GM18951 (cell line): ENCODE results near the gene WDR4.

Experiments used
- POLR2A ChIP-seq: IDR thresholded peaks from 4 replicates; pipeline ENCODE4 v1.6.1; 2011; ENCODE audit warnings: mild to moderate bottlenecking; ENCODE audit not compliant: insufficient read length, insufficient read depth; ENCODE audit errors: extremely low read depth
- in situ Hi-C: fragments of 300-500 bp; cut with MboI; formaldehyde crosslinking; loops from one replicate; pipeline ENCODE4 v1.12.0; 2022; ENCODE audit warnings: low sequenced_read_pairs, mixed read lengths, inconsistent platforms; ENCODE audit not compliant: unreplicated experiment

The WDR4 gene

DNA sequence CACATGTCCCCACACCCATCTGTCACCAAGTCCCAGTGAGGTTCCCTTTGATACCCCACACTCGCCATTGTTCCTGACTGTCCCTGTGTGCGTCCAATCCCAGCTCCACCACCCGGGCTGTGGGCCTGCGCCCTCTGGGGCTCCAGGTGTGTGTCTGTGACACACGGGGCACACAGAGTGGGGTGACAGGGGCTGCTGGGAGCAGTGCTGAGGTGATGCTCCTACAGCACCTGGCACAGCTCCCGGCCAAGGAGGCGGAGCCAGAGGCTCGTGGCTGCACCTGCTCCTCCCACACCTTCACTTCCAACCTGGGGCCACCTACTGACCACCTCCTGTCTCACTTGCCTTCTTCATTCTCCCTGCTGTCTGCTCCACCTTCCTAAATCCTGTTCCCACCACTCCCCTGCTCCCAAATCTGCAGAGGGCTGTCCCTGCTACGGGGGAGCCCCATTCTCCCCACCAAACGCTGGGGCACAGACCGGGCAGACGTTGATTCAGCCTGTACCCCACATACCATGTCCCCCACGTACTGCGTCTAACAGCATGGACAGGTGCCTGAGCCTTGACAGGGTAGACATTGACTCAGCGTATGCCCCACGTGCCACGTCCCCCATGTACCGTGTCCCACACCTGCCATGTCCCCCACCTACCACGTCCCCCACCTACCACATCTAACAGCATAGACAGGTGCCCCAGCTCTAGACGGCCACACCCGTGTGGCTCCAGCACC, 16.4 kb downstream of the WDR4 start:
- TF ChIP-seq POLR2A, result no peak

DNA sequence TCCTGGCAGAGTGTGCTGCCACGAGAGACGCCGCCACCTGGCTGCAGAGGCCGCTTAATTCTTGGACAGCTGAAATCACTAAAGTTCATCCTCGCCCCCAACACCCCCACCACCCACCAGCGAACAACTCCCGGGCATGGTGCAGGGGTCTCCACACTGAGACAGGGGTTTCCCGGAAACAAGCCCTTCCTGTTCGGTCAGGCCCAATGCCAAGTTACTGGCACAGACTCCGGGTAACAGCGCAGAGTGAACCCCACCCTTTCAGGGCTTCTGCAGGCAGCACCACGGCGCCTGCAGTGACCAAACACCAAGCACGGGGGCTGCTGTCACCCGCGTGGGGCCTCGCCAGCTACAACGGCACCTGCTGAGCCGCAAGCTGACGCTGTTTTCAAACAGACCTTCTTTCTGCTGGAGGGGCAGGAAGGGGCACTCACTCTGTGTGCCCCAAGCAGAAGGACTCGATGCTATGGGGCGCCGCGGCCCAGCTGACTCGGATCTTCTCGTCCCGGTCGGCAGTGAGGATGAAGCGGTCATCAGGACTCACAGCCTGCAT, 17.4 kb downstream of the WDR4 start:
- in situ Hi-C loops, result no loop called here

More for the DNA sequence above, 16.4 kb downstream of the WDR4 start:
- in situ Hi-C loops, result no loop called here

DNA sequence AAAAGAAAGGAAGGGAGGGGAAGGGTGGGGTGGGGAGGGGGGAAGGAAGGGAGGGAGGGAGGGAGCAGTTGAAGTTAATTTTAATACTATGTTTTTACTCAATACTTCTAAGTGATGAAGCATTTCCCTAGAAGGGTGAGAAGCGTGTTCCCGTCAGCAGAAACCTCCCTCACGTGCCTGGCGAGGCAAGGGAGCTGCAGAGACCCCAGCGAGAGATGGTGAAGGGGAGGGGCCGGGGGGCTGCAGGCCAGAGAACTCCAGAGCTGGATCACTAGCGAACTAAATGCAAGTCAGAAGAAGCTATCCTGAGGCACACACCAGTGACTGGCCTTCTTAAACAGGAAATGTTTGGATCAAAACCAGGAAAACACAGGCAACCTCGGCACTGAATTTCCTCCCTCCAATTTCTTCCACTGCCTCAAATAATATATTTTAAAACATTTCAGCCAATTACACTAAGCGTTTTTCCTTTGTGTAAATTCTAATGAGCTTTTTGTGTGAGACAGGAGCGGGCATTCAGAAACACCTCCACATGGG, 18.0 kb downstream of the WDR4 start:
- in situ Hi-C loops, result no loop called here
- no peak for TF ChIP-seq POLR2A

More for the DNA sequence above, 17.4 kb downstream of the WDR4 start:
- no peak for TF ChIP-seq POLR2A

DNA sequence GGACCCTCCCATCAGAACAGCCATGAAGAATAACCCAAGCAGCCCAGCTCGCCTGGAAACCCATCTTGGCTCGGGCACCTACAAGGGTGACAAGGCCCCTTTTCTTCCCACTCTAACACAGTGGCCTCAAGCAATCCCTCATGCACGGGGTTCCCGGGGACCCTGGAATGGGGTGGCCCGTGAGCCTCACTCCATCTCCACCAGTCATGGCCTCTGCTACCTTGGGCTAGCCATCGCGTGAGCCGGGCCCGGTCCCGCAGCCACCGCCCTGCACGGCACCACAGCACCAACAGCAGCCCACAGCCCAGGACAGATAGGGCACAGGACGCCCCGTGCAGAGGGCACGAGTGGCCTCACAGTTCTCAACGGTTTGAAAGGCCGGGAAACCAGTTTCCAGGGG, 19.0 kb downstream of the WDR4 start:
- in situ Hi-C loops, result no loop called here
- TF ChIP-seq POLR2A, result no peak

DNA sequence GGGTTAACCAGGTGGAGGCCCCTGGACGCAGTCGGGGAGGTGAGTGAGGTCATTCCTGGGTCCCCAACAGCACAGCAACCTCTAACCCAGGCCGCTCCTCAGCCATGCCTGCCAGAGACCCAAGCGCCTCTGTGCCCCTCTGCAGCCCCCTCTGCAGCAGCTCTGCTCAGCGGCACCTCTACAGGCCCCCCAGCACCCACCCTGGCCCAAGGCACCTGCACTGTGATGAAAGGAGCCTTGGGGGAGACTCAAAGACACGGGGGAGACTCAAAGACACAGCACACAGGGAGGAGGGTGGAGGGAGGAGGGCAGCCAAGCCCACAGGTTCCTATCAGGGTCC, 19.5 kb downstream of the WDR4 start:
- in situ Hi-C loops, result no loop called here
- TF ChIP-seq POLR2A, result no peak

DNA sequence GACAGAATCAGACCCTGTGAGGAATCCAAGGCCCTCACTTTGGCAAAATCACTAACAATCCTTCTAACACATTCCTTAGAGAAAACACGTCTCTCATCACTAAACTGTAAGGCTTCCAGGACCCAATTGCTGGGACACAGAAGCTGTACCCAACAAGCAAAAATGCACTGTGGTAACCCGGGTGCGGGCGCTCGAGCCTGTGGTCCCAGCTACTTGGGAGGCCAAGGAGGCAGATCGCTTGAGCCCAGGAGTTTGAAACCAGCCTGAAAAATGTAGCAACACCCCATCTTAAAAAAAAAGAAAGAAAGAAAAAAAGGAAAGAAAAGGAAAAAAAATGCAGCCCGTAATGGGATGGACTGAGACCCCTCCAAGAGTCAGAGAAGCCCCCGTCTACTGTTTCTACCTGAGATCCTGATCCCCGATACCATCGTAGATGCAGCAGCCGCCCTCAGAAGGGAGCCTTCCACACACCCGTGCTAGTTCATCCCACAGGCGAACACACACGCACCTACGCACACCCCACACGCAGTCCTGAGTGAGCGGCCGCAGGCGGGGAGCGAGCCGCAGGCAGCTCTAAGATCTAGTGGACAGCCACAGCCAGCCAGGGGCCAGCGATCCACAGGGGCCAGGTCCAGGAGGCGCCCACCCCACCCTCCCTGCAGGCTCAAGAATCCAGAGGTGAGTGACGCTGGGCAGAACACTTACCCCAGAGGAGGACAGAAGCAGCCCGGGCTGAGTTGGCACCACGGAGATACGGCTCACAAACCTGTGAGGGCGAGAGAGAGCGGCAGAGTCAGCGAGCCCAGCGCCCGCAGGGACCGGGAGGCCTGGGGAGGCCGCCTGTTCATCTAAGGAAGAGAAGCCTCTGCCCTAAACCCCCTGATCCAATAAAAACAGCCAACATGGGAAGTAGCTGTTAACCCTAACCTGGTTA, 20.1 kb downstream of the WDR4 start:
- in situ Hi-C loops, result no loop called here
- no peak for TF ChIP-seq POLR2A

DNA sequence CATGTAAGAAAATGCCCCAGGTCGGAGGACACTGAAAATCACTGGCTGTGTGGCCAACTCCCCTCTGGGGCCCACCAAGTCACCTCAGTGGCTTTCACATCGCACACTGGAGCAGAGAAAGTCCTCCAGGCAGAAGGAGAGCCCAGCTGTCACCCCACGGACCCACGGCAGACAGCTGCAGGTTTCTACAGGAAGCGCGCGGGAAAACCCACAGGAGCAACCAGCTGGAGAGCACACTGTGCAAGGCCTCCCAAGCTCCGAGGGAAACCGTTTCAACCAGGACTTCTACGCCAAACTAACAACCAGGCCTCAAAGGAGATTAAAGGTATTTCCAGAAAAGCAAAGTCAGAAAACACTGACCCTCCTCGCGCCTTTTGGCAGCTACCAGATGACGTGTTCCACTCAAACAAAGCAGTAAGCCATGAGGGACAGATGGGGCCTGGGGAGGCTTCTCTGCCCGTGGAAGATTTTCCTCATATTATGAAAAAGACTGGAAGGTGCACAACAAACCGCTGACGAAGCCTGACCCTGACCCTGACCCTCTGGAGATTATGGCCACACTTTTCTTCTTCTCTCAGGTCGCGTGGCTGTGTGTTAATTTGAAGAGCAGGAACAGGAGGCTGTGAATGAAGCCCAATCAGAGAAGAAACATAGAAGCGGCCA, 21.0 kb downstream of the WDR4 start:
- TF ChIP-seq POLR2A, result no peak
- in situ Hi-C loops, result no loop called here

DNA sequence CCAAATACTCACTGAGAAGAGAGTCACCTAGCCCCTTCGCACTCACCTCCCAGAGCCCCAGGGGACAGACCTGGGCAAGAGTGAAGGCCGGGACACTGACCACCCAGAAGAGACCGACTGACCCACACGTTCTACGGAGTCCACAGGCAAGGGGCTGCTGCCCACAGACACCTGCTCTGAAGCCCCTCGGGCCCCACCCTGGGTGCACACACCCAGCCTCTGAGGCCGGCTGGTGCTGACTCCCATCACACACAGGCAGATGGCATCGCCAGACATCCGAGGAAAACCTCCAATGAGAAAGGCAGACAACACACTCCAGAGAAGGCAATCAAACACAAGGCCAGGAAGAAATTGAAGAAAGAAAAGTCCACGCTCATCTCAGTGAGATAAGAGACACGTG, 22.1 kb downstream of the WDR4 start:
- in situ Hi-C loops, result no loop called here

DNA sequence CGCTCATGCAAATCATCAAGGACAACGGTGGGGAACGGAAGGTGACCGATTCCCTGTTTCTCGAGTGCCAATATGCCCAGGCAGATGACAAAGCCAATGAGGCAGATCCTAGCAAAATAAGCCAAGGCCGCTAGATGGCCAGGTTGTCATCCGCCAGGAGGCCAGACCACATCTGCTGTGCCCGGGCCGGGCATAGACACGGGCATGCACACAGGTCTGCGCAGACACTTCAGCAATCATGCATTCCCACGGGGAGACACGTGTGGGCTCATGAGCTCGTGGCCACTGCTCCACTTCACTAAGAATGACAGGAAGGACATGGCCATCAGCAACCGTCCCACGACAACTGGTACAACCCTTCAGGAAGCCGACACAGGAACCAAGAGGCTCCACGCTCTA, 23.4 kb downstream of the WDR4 start:
- in situ Hi-C loops, result no loop called here

More for the DNA sequence above, 22.1 kb downstream of the WDR4 start:
- TF ChIP-seq POLR2A, result no peak

DNA sequence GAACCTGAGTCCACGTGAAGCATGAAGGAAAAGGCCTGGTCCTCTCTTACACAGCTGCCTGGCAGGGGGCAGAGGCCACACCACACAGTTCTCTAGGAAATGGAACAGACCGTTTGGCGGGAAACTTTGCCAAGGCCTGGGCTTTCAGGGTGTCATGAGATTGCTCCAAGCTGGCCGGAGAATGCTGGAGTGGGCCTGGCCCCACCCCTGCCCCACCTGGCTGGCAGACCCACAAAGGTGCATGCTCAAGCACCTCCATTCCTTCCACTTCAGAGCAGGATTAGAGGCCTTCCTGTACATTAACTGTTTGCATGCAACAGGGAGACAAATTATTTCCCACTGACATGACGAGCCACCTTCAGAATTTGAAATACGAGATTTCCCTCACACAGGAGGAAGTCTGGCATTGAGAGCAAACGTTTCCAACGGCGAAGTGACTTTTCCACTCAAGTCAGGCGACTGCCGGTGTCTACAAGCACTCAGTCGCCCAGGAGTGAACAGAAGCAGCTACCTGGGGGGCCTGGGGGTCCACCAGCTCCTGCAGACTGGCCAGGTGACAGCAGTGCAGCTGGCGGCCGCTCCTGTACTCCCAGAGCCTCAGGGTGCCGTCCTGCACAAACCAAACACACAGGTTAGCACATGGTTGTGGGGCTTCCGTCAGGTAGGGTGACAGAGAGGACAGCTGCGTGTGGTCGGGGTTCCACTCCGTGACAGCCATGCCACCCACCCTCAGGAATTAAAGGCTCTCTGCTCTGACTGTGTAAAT, 24.0 kb downstream of the WDR4 start:
- in situ Hi-C loops, result no loop called here
- TF ChIP-seq POLR2A, result no peak

More for the DNA sequence above, 23.4 kb downstream of the WDR4 start:
- no peak for TF ChIP-seq POLR2A

DNA sequence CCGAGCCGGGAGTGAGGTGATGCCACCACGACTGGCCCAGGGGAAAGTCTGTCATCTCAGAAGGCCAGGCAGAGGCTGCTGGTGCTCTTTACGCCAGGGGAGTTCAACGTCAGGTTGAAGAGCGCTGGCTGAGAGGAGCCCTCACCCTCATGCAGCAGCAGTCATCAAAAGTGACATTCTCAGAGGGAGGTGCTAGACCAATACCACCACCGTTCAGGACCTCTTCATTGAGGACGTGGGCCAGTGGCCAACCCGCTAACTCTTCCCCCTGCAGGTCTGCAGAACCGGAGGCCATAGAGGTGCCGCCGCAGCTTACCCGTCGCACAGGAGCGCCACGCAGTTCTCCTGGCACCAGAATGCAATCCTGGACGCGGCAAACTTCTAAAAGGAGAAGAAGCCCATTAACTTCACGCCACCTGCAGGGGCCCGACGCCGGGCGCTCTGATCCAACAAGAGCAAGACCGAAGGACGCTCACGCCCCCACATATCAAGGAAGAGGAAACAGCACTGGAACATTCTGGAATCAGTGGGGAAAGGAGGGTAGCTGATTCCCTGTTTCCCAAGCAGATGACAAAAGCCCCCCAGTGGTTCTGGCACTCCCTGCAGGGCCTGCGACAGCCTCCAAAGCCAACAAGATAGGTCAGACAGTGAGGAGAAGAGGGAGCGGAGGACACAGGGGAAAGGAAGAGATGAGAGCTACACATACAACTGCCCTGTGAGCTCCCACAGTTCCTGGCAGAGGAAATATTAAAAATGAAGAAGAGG, 24.9 kb downstream of the WDR4 start:
- in situ Hi-C loops, result no loop called here
- TF ChIP-seq POLR2A, result no peak
